Fibroblast of lung (primary cell): ENCODE results near the gene GJB4. TPM values are rescaled to one million over a fixed set of nuclear protein-coding genes. Genes with fewer than 3 reads are reported as not detected.

Experiments
- DNase-seq, 2 donors: peaks; one replicate each; pipeline versions ENCODE4 v3.0.0 to v3.0.0-alpha.2; 2010; ENCODE audit warnings: low read depth in 2 of 2
- H2AFZ ChIP-seq: 2 replicates; pipeline ENCODE4 v1.5.1; 2012; ENCODE audit warnings: low read length, control low read depth, inconsistent platforms
- H3K27ac ChIP-seq: 2 replicates; pipeline ENCODE4 v1.5.1; 2011; ENCODE audit warnings: low read length, control low read depth; ENCODE audit not compliant: insufficient read depth
- H3K27me3 ChIP-seq: 2 replicates; pipeline ENCODE4 v1.5.1; 2011; ENCODE audit warnings: mild to moderate bottlenecking, low read length; ENCODE audit not compliant: control insufficient read depth, insufficient read depth
- H3K36me3 ChIP-seq: 2 replicates; pipeline ENCODE4 v1.5.1; 2011; ENCODE audit warnings: low read length; ENCODE audit not compliant: control insufficient read depth, insufficient read depth
- H3K4me1 ChIP-seq: 2 replicates; pipeline ENCODE4 v1.5.1; 2011; ENCODE audit warnings: low read length; ENCODE audit not compliant: control insufficient read depth, insufficient read depth; ENCODE audit errors: extremely low read depth
- H3K4me2 ChIP-seq: 2 replicates; pipeline ENCODE4 v1.5.1; 2011; ENCODE audit warnings: low read length, control low read depth; ENCODE audit not compliant: insufficient read depth; ENCODE audit errors: extremely low read depth
- H3K4me3 ChIP-seq, 4 experiments: fragments of 200-600 bp in 1 of 4; sonication (generic) in 1 of 4; replicated peaks in 1 of 4; 2 replicates each; pipeline ENCODE4 v1.5.1; 2011 to 2016; ENCODE audit warnings: low read length in 4 of 4, low read depth in 3 of 4, mild to moderate bottlenecking in 3 of 4, control low read depth in 2 of 4, inconsistent platforms in 1 of 4, mixed read lengths in 1 of 4; ENCODE audit not compliant: insufficient read depth in 1 of 4; ENCODE audit errors: control extremely low read depth in 1 of 4
- H3K79me2 ChIP-seq: 2 replicates; pipeline ENCODE4 v1.5.1; 2012; ENCODE audit warnings: mild to moderate bottlenecking, low read length, inconsistent platforms; ENCODE audit not compliant: control insufficient read depth, insufficient read depth
- H3K9ac ChIP-seq: 2 replicates; pipeline ENCODE4 v1.5.1; 2011; ENCODE audit warnings: mild to moderate bottlenecking, low read length, control low read depth; ENCODE audit not compliant: insufficient read depth
- H3K9me3 ChIP-seq: 2 replicates; pipeline ENCODE4 v1.5.1; 2012; ENCODE audit warnings: low read depth, low read length; ENCODE audit not compliant: control insufficient read depth, insufficient read depth
- H4K20me1 ChIP-seq: 2 replicates; pipeline ENCODE4 v1.5.1; 2011; ENCODE audit warnings: low read length; ENCODE audit not compliant: control insufficient read depth, insufficient read depth; ENCODE audit errors: extremely low read depth
- CTCF ChIP-seq, 2 donors: IDR thresholded peaks in 1 of 2; conservative IDR thresholded peaks in 1 of 2; 1 replicate in 1 of 2; 2 replicates in 1 of 2; pipeline ENCODE4 v1.5.1; 2011 to 2012; ENCODE audit warnings: low read length in 2 of 2, control low read depth in 1 of 2, inconsistent platforms in 1 of 2, low read depth in 1 of 2, mild to moderate bottlenecking in 1 of 2
- EZH2 ChIP-seq: IDR thresholded peaks from 2 replicates; pipeline ENCODE4 v1.5.1; 2012; ENCODE audit warnings: low read length, control low read depth, mild to moderate bottlenecking; ENCODE audit errors: missing control alignments
- polyA plus RNA-seq, 2 donors: library from polyadenylated mRNA; depleted of rRNA in 1 of 2; stranded (reverse) in 1 of 2; unstranded in 1 of 2; fragments of >200 nt; gene quantifications; 2 replicates each; pipeline ENCODE4 v1.2.1, GENCODE V29; 2011 to 2012; ENCODE audit warnings: missing spikeins in 1 of 2
- total RNA-seq: library from RNA; depleted of rRNA; stranded (reverse); fragments of >200 nt; gene quantifications from 2 replicates; pipeline ENCODE4 v1.2.1, GENCODE V29; 2014

The GJB4 gene
- total and polyA plus RNA-seq, 2 donors (not counting 1 experiment from before 2014, with no cell fraction given) = not detected

GRCh38 chr1:34763142-34763781 is 3.7 kb downstream of the GJB4 start:
- H3K9ac ChIP-seq = no peak overlapping the region
- H3K4me3 ChIP-seq = no peak overlapping the region

GRCh38 chr1:34768856-34769255 is 9.3 kb downstream of the GJB4 start:
- Histone ChIP-seq H3K36me3 (no peaks in the 10 kb centered on the region), H3K9me3 (no peaks in the 10 kb centered on the region), H2AFZ (no peak overlapping the region), H3K79me2 (no peaks in the 10 kb centered on the region), H3K4me3 (no peak overlapping the region), H3K4me2 (no peak overlapping the region), H3K9ac (no peak overlapping the region), H3K27ac (no peak overlapping the region), H4K20me1 (no peaks in the 10 kb centered on the region), H3K4me1 (no peaks in the 10 kb centered on the region), H3K27me3 (no peaks in the 10 kb centered on the region)
- DNase-seq = no peak
- TF ChIP-seq EZH2 (no peak), CTCF (conservative IDR thresholded peaks at IDR 0.05 in 1 of 2, IDR thresholded peaks at IDR 0.05 in 1 of 2; ENCODE audit: low read depth in 1 of 2, low read length in 2 of 2) (no peak)

More at GRCh38 chr1:34763142-34763781, 3.7 kb downstream of the GJB4 start:
- Histone ChIP-seq H3K79me2 (no peaks in the 10 kb centered on the region), H3K27me3 (no peaks in the 10 kb centered on the region), H3K4me1 (no peaks in the 10 kb centered on the region), H3K27ac (no peak overlapping the region), H3K9me3 (no peaks in the 10 kb centered on the region), H4K20me1 (no peaks in the 10 kb centered on the region), H3K36me3 (no peaks in the 10 kb centered on the region), H2AFZ (no peak overlapping the region), H3K4me2 (no peak overlapping the region)
- peak in 1 of 2 donors; percentile 66 for DNase-seq
- TF ChIP-seq CTCF (conservative IDR thresholded peaks at IDR 0.05 in 1 of 2, IDR thresholded peaks at IDR 0.05 in 1 of 2; ENCODE audit: low read depth in 1 of 2, low read length in 2 of 2) = no peak
- TF ChIP-seq EZH2 = no peak

GRCh38 chr1:34770891-34771504 is 11.5 kb downstream of the GJB4 start:
- no peak overlapping the region for H3K4me2 ChIP-seq
- no peak overlapping the region for H3K9ac ChIP-seq
- no peaks in the 10 kb centered on the region for H3K9me3 ChIP-seq
- no peaks in the 10 kb centered on the region for H3K27me3 ChIP-seq
- no peak for TF ChIP-seq CTCF (conservative IDR thresholded peaks at IDR 0.05 in 1 of 2, IDR thresholded peaks at IDR 0.05 in 1 of 2; ENCODE audit: low read depth in 1 of 2, low read length in 2 of 2)
- no peak for TF ChIP-seq EZH2
- no peak overlapping the region for H2AFZ ChIP-seq
- H3K27ac ChIP-seq = no peak overlapping the region
- no peak for DNase-seq
- H4K20me1 ChIP-seq = no peaks in the 10 kb centered on the region
- no peaks in the 10 kb centered on the region for H3K4me1 ChIP-seq
- H3K36me3 ChIP-seq = no peaks in the 10 kb centered on the region
- no peak overlapping the region for H3K4me3 ChIP-seq
- no peaks in the 10 kb centered on the region for H3K79me2 ChIP-seq
